GM23338 (cell line): ENCODE data around the gene ANP32A. TPM values are rescaled to one million over a fixed set of nuclear protein-coding genes. Genes with fewer than 3 reads are reported as not detected.

Source experiments
- ATAC-seq: fragments of 200-7000 bp; cut with Tn5 transposase; 3 replicates; pipeline ENCODE4 v1.9.1; 2020
- DNase-seq: peaks from one replicate; pipeline ENCODE4 v3.0.0-alpha.2; 2015; ENCODE audit warnings: low spot score
- H2AFZ ChIP-seq: fragments of 200-600 bp; sonication (generic); 2 replicates; pipeline ENCODE4 v1.8.0; 2016; ENCODE audit warnings: antibody characterized with exemption, mild to moderate bottlenecking, moderate library complexity
- H3F3A ChIP-seq: fragments of 200-600 bp; sonication (generic); replicated peaks from 2 replicates; pipeline ENCODE4 v1.8.0; 2017; ENCODE audit warnings: antibody characterized with exemption, mixed run types, low read depth
- H3K27ac ChIP-seq: fragments of 200-600 bp; sonication (generic); 2 replicates; pipeline ENCODE4 v1.6.1; 2016; ENCODE audit warnings: low read depth
- H3K27me3 ChIP-seq: fragments of 200-600 bp; sonication (generic); 2 replicates; pipeline ENCODE4 v1.8.0; 2016; ENCODE audit warnings: mild to moderate bottlenecking, mixed run types, moderate library complexity; ENCODE audit not compliant: insufficient read depth
- H3K36me3 ChIP-seq: fragments of 200-600 bp; sonication (generic); 2 replicates; pipeline ENCODE4 v1.8.0; 2016; ENCODE audit warnings: mild to moderate bottlenecking; ENCODE audit not compliant: insufficient read depth
- H3K4me1 ChIP-seq: fragments of 200-600 bp; sonication (generic); 2 replicates; pipeline ENCODE4 v1.8.0; 2016; ENCODE audit warnings: mild to moderate bottlenecking, moderate library complexity; ENCODE audit not compliant: insufficient read depth
- H3K4me2 ChIP-seq: fragments of 200-600 bp; sonication (generic); 2 replicates; pipeline ENCODE4 v1.7.1; 2017; ENCODE audit warnings: mixed run types
- H3K4me3 ChIP-seq: fragments of 200-600 bp; sonication (generic); 2 replicates; pipeline ENCODE4 v1.6.1; 2016; ENCODE audit warnings: mixed run types
- H3K79me2 ChIP-seq: fragments of 200-600 bp; sonication (generic); replicated peaks from 2 replicates; pipeline ENCODE4 v1.8.0; 2017; ENCODE audit warnings: mild to moderate bottlenecking; ENCODE audit not compliant: insufficient read depth
- H3K9me2 ChIP-seq: fragments of 200-600 bp; sonication (generic); 2 replicates; pipeline ENCODE4 v1.8.0; 2017; ENCODE audit not compliant: insufficient read depth
- H4K20me1 ChIP-seq: fragments of 200-600 bp; sonication (generic); replicated peaks from 2 replicates; pipeline ENCODE4 v1.8.0; 2017; ENCODE audit warnings: mild to moderate bottlenecking; ENCODE audit not compliant: insufficient read depth
- H3K27ac Mint-ChIP-seq: 2 replicates; pipeline ENCODE4 v1.8.0; 2020; ENCODE audit warnings: inconsistent platforms, mild to moderate bottlenecking, moderate library complexity, mixed read lengths
- H3K27me3 Mint-ChIP-seq: 3 replicates; pipeline ENCODE4 v1.8.0; 2022; ENCODE audit warnings: low read depth, mild to moderate bottlenecking, moderate library complexity, mixed read lengths, inconsistent platforms; ENCODE audit not compliant: insufficient read depth, poor library complexity
- H3K36me3 Mint-ChIP-seq: 3 replicates; pipeline ENCODE4 v1.8.0; 2021; ENCODE audit warnings: low read depth, mild to moderate bottlenecking, inconsistent platforms, moderate library complexity, mixed read lengths
- H3K4me1 Mint-ChIP-seq: 3 replicates; pipeline ENCODE4 v1.8.0; 2020; ENCODE audit warnings: mild to moderate bottlenecking, inconsistent platforms, mixed read lengths
- H3K4me3 Mint-ChIP-seq: 3 replicates; pipeline ENCODE4 v1.8.0; 2021; ENCODE audit warnings: moderate library complexity, mild to moderate bottlenecking, inconsistent platforms, mixed read lengths
- H3K9me3 Mint-ChIP-seq: 3 replicates; pipeline ENCODE4 v1.8.0; 2020; ENCODE audit warnings: moderate library complexity, mild to moderate bottlenecking, inconsistent platforms, mixed read lengths
- CREB1 ChIP-seq: fragments of 250-450 bp; sonication (Bioruptor Pico); IDR thresholded peaks from 2 replicates; pipeline ENCODE4 v1.5.0; 2020; ENCODE audit warnings: low read depth, mild to moderate bottlenecking, moderate library complexity
- CTCF ChIP-seq, 2 experiments: fragments of 200-600 bp in 1 of 2; sonication (generic) in 1 of 2; conservative IDR thresholded peaks; 2 replicates each; pipeline versions ENCODE4 v1.5.1 to v1.6.1; 2016 to 2017; ENCODE audit warnings: antibody characterized with exemption in 2 of 2, low read depth in 2 of 2, mild to moderate bottlenecking in 2 of 2, moderate library complexity in 1 of 2
- EZH2 ChIP-seq: fragments of 200-600 bp; sonication (generic); IDR thresholded peaks from one replicate; pipeline ENCODE4 v1.8.0; 2017; ENCODE audit warnings: antibody characterized with exemption, mild to moderate bottlenecking, low read depth; ENCODE audit not compliant: unreplicated experiment
- EZH2phosphoT487 ChIP-seq: fragments of 200-600 bp; sonication (generic); IDR thresholded peaks from one replicate; pipeline ENCODE4 v1.8.1; 2018; ENCODE audit warnings: antibody characterized with exemption; ENCODE audit not compliant: unreplicated experiment
- JUNB ChIP-seq: IDR thresholded peaks from one replicate; pipeline ENCODE4 v1.6.1; 2016; ENCODE audit warnings: antibody characterized with exemption; ENCODE audit not compliant: unreplicated experiment
- NANOG ChIP-seq: IDR thresholded peaks from 2 replicates; pipeline ENCODE4 v1.6.1; 2016; ENCODE audit warnings: antibody characterized with exemption, borderline replicate concordance
- POLR2AphosphoS5 ChIP-seq: IDR thresholded peaks from 2 replicates; pipeline ENCODE4 v1.6.1; 2016; ENCODE audit warnings: antibody characterized with exemption, low read depth
- STAT1 ChIP-seq: IDR thresholded peaks from one replicate; pipeline ENCODE4 v1.6.1; 2016; ENCODE audit warnings: antibody characterized with exemption; ENCODE audit not compliant: unreplicated experiment
- ZNF114 ChIP-seq: fragments of 250-450 bp; sonication (Bioruptor Pico); IDR thresholded peaks from 2 replicates; pipeline ENCODE4 v1.5.0; 2020; ENCODE audit warnings: mild to moderate bottlenecking, moderate library complexity
- ZNF331 ChIP-seq: fragments of 250-450 bp; sonication (Bioruptor Pico); IDR thresholded peaks from 2 replicates; pipeline ENCODE4 v1.5.0; 2020; ENCODE audit warnings: low read depth, mild to moderate bottlenecking, moderate library complexity
- polyA plus RNA-seq: library from polyadenylated mRNA; unstranded; fragments of >200 nt; fragmentation: Nextera tagmentation; extraction: Ambion mirVana; gene quantifications from 2 replicates; pipeline ENCODE4 v1.2.1, GENCODE V29; 2016
- total RNA-seq: library from RNA; depleted of rRNA; stranded (reverse); fragments of >200 nt; shearing (Covaris generic); gene quantifications from 2 replicates; pipeline ENCODE4 v1.2.3, GENCODE V29; 2014
- TF ChIP-seq, protein P1 (sequence below): IDR thresholded peaks from 2 replicates; pipeline ENCODE4 v1.6.1; 2016; ENCODE audit warnings: antibody characterized with exemption
- TF ChIP-seq, protein P2 (sequence below): fragments of 250-450 bp; sonication (Bioruptor Pico); IDR thresholded peaks from 2 replicates; pipeline ENCODE4 v1.5.0; 2020; ENCODE audit warnings: mild to moderate bottlenecking, moderate library complexity
- TF ChIP-seq, protein P3 (sequence below): IDR thresholded peaks from one replicate; pipeline ENCODE4 v1.6.1; 2018; ENCODE audit warnings: antibody characterized with exemption; ENCODE audit not compliant: unreplicated experiment

ANP32A gene
- total and polyA plus RNA-seq, 2 experiments from 2014 or later = 204 to 304 TPM

GRCh38 chr15:68815598-68815997 lies 5.1 kb downstream of the ANP32A start:
- Histone ChIP-seq H3F3A (peaks cover 4% of the 10 kb centered on the region; the same call in 1 of the 2 replicates), H3K4me3 (no peak overlapping the region), H2AFZ (no peak overlapping the region), H3K27ac (no peak overlapping the region), H3K4me2 (peak overlapping the region; percentile 100), H3K4me1 (peaks cover 50% of the 10 kb centered on the region), H3K36me3 (no peaks in the 10 kb centered on the region), H3K27me3 (0 out of 2 replicates have a peak, but pooled peaks cover 9% of the 10 kb centered on the region), H4K20me1 (peaks cover 65% of the 10 kb centered on the region), H3K79me2 (peaks cover 100% of the 10 kb centered on the region), H3K9me2 (no peaks in the 10 kb centered on the region)
- H3K4me3 Mint-ChIP-seq = peak overlapping the region; percentile 95
- peaks cover 34% of the 10 kb centered on the region for H3K36me3 Mint-ChIP-seq
- H3K4me1 Mint-ChIP-seq = peaks cover 47% of the 10 kb centered on the region
- H3K27ac Mint-ChIP-seq = no peak overlapping the region
- H3K9me3 Mint-ChIP-seq = no peaks in the 10 kb centered on the region; the same call in 2 of the 3 replicates
- DNase-seq (no peak), ATAC-seq (no peak)
- TF ChIP-seq STAT1 (no peak), CREB1 (CRISPR knock-in tag) (no peak), ZNF114 (CRISPR knock-in tag) (no peak), EZH2phosphoT487 (no peak), EZH2 (no peak), JUNB (no peak), POLR2AphosphoS5 (no peak), ZNF331 (CRISPR knock-in tag) (no peak), CTCF (conservative IDR thresholded peaks at IDR 0.05; ENCODE audit: low read depth in 2 of 2) (no peak), NANOG (no peak)
- TF ChIP-seq, protein P1, sequence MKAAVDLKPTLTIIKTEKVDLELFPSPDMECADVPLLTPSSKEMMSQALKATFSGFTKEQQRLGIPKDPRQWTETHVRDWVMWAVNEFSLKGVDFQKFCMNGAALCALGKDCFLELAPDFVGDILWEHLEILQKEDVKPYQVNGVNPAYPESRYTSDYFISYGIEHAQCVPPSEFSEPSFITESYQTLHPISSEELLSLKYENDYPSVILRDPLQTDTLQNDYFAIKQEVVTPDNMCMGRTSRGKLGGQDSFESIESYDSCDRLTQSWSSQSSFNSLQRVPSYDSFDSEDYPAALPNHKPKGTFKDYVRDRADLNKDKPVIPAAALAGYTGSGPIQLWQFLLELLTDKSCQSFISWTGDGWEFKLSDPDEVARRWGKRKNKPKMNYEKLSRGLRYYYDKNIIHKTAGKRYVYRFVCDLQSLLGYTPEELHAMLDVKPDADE = no peak
- TF ChIP-seq, protein P2, sequence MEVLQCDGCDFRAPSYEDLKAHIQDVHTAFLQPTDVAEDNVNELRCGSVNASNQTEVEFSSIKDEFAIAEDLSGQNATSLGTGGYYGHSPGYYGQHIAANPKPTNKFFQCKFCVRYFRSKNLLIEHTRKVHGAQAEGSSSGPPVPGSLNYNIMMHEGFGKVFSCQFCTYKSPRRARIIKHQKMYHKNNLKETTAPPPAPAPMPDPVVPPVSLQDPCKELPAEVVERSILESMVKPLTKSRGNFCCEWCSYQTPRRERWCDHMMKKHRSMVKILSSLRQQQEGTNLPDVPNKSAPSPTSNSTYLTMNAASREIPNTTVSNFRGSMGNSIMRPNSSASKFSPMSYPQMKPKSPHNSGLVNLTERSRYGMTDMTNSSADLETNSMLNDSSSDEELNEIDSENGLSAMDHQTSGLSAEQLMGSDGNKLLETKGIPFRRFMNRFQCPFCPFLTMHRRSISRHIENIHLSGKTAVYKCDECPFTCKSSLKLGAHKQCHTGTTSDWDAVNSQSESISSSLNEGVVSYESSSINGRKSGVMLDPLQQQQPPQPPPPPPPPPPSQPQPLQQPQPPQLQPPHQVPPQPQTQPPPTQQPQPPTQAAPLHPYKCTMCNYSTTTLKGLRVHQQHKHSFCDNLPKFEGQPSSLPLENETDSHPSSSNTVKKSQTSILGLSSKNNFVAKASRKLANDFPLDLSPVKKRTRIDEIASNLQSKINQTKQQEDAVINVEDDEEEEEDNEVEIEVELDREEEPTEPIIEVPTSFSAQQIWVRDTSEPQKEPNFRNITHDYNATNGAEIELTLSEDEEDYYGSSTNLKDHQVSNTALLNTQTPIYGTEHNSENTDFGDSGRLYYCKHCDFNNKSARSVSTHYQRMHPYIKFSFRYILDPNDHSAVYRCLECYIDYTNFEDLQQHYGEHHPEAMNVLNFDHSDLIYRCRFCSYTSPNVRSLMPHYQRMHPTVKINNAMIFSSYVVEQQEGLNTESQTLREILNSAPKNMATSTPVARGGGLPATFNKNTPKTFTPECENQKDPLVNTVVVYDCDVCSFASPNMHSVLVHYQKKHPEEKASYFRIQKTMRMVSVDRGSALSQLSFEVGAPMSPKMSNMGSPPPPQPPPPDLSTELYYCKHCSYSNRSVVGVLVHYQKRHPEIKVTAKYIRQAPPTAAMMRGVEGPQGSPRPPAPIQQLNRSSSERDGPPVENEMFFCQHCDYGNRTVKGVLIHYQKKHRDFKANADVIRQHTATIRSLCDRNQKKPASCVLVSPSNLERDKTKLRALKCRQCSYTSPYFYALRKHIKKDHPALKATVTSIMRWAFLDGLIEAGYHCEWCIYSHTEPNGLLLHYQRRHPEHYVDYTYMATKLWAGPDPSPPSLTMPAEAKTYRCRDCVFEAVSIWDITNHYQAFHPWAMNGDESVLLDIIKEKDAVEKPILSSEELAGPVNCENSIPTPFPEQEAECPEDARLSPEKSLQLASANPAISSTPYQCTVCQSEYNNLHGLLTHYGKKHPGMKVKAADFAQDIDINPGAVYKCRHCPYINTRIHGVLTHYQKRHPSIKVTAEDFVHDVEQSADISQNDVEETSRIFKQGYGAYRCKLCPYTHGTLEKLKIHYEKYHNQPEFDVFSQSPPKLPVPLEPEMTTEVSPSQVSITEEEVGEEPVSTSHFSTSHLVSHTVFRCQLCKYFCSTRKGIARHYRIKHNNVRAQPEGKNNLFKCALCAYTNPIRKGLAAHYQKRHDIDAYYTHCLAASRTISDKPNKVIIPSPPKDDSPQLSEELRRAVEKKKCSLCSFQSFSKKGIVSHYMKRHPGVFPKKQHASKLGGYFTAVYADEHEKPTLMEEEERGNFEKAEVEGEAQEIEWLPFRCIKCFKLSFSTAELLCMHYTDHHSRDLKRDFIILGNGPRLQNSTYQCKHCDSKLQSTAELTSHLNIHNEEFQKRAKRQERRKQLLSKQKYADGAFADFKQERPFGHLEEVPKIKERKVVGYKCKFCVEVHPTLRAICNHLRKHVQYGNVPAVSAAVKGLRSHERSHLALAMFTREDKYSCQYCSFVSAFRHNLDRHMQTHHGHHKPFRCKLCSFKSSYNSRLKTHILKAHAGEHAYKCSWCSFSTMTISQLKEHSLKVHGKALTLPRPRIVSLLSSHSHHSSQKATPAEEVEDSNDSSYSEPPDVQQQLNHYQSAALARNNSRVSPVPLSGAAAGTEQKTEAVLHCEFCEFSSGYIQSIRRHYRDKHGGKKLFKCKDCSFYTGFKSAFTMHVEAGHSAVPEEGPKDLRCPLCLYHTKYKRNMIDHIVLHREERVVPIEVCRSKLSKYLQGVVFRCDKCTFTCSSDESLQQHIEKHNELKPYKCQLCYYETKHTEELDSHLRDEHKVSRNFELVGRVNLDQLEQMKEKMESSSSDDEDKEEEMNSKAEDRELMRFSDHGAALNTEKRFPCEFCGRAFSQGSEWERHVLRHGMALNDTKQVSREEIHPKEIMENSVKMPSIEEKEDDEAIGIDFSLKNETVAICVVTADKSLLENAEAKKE (CRISPR knock-in tag) = no peak
- TF ChIP-seq, protein P3, sequence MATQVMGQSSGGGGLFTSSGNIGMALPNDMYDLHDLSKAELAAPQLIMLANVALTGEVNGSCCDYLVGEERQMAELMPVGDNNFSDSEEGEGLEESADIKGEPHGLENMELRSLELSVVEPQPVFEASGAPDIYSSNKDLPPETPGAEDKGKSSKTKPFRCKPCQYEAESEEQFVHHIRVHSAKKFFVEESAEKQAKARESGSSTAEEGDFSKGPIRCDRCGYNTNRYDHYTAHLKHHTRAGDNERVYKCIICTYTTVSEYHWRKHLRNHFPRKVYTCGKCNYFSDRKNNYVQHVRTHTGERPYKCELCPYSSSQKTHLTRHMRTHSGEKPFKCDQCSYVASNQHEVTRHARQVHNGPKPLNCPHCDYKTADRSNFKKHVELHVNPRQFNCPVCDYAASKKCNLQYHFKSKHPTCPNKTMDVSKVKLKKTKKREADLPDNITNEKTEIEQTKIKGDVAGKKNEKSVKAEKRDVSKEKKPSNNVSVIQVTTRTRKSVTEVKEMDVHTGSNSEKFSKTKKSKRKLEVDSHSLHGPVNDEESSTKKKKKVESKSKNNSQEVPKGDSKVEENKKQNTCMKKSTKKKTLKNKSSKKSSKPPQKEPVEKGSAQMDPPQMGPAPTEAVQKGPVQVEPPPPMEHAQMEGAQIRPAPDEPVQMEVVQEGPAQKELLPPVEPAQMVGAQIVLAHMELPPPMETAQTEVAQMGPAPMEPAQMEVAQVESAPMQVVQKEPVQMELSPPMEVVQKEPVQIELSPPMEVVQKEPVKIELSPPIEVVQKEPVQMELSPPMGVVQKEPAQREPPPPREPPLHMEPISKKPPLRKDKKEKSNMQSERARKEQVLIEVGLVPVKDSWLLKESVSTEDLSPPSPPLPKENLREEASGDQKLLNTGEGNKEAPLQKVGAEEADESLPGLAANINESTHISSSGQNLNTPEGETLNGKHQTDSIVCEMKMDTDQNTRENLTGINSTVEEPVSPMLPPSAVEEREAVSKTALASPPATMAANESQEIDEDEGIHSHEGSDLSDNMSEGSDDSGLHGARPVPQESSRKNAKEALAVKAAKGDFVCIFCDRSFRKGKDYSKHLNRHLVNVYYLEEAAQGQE = no peak
- H3K27me3 Mint-ChIP-seq = peaks cover 22% of the 10 kb centered on the region
